Epidermal melanocyte (primary cell): ENCODE data around the gene NINJ1.

ENCODE experiments used
- DNase-seq: peaks from one replicate; pipeline ENCODE4 v3.0.0; 2011; ENCODE audit warnings: low spot score; ENCODE audit not compliant: insufficient read length

The NINJ1 gene

GRCh38 chr9:93132287-93132927, 1.6 kb downstream of the NINJ1 start:
- DNase-seq: no peak

- no peak for DNase-seq
These were observed 2.3 kb downstream of the NINJ1 start for GRCh38 chr9:93131599-93132286.

GRCh38 chr9:93130861-93131481, 3.1 kb downstream of the NINJ1 start:
- DNase-seq: no peak

GRCh38 chr9:93129691-93130500, 4.2 kb downstream of the NINJ1 start:
- DNase-seq: no peak

GRCh38 chr9:93129286-93129685, 4.8 kb downstream of the NINJ1 start:
- DNase-seq: no peak

GRCh38 chr9:93128715-93129224, 5.3 kb downstream of the NINJ1 start:
- no peak for DNase-seq

GRCh38 chr9:93128011-93128714, 5.9 kb downstream of the NINJ1 start:
- DNase-seq: no peak

- DNase-seq: no peak
These were observed 6.6 kb downstream of the NINJ1 start for GRCh38 chr9:93127395-93127911.

- DNase-seq: no peak
These were observed 7.2 kb downstream of the NINJ1 start for GRCh38 chr9:93126825-93127368.

- no peak for DNase-seq
These were observed 7.8 kb downstream of the NINJ1 start for GRCh38 chr9:93126151-93126781.

GRCh38 chr9:93125331-93125894, 8.6 kb downstream of the NINJ1 start:
- DNase-seq: no peak

- no peak for DNase-seq
These were observed 9.3 kb downstream of the NINJ1 start for GRCh38 chr9:93124793-93125192.

- no peak for DNase-seq
These were observed 10.3 kb downstream of the NINJ1 start for GRCh38 chr9:93123561-93124283.

- DNase-seq: no peak
These were observed 11.3 kb downstream of the NINJ1 start for GRCh38 chr9:93122721-93123221.

- no peak for DNase-seq
These were observed 12.5 kb downstream of the NINJ1 start for GRCh38 chr9:93121316-93122241.

GRCh38 chr9:93120846-93121315, 13.2 kb downstream of the NINJ1 start:
- DNase-seq: no peak

GRCh38 chr9:93119953-93120845, 13.9 kb downstream of the NINJ1 start:
- DNase-seq: no peak
